UCSD-AML1 (cell line): ENCODE measurements around the gene LGR5.

Source experiments
- DNase-seq: peaks from one replicate; lab custom pipeline; 2025; ENCODE audit not compliant: unreplicated experiment; lab: John Stamatoyannopoulos, UW

LGR5 gene

GRCh38 chr12:71589478-71589881 is 149.9 kb downstream of the LGR5 start:
- DNase-seq: no peak

GRCh38 chr12:71591601-71592000 is 152.0 kb downstream of the LGR5 start:
- DNase-seq: no peak

- DNase-seq: no peak
These were observed 153.2 kb downstream of the LGR5 start for GRCh38 chr12:71592841-71593240.

GRCh38 chr12:71594214-71594948 is 154.8 kb downstream of the LGR5 start:
- no peak for DNase-seq

GRCh38 chr12:71599210-71599609 is 159.6 kb downstream of the LGR5 start:
- no peak for DNase-seq

- no peak for DNase-seq
These were observed 161.9 kb downstream of the LGR5 start for GRCh38 chr12:71601546-71601945.

GRCh38 chr12:71602761-71603577 is 163.4 kb downstream of the LGR5 start:
- DNase-seq: no peak

- no peak for DNase-seq
These were observed 165.4 kb downstream of the LGR5 start for GRCh38 chr12:71605039-71605438.

GRCh38 chr12:71607494-71608330 is 168.1 kb downstream of the LGR5 start:
- DNase-seq: no peak

- no peak for DNase-seq
These were observed 170.6 kb downstream of the LGR5 start for GRCh38 chr12:71610031-71610795.

GRCh38 chr12:71621938-71622337 is 182.3 kb downstream of the LGR5 start:
- DNase-seq: no peak

GRCh38 chr12:71625476-71625875 is 185.9 kb downstream of the LGR5 start:
- DNase-seq: no peak

GRCh38 chr12:71626098-71626497 is 186.5 kb downstream of the LGR5 start:
- DNase-seq: no peak

GRCh38 chr12:71626768-71627167 is 187.2 kb downstream of the LGR5 start:
- DNase-seq: no peak

GRCh38 chr12:71627438-71628002 is 187.9 kb downstream of the LGR5 start:
- no peak for DNase-seq
